HEK293T (cell line): ENCODE results near the gene ZBTB21.

Experiments
- CTCF ChIA-PET: fragments of 350-600 bp; formaldehyde crosslinking; extraction: SDS; loops from one replicate; lab custom pipeline; 2021; ENCODE audit warnings: antibody characterized with exemption, inconsistent platforms; lab: Yijun Ruan, JAX
- POLR2A ChIA-PET: fragments of 350-600 bp; formaldehyde crosslinking; extraction: SDS; loops from one replicate; lab custom pipeline; 2020; ENCODE audit warnings: antibody characterized with exemption, inconsistent platforms; lab: Yijun Ruan, JAX
- DNase-seq: peaks from one replicate; pipeline ENCODE4 v3.0.0; 2012; ENCODE audit warnings: mixed read lengths; ENCODE audit errors: extremely low spot score
- ARNT ChIP-seq: fragments of 450-650 bp; IDR thresholded peaks from 2 replicates; pipeline ENCODE4 v1.6.1; 2017; ENCODE audit warnings: mild to moderate bottlenecking
- BHLHE40 ChIP-seq: fragments of 450-650 bp; IDR thresholded peaks from 2 replicates; pipeline ENCODE4 v1.6.1; 2016; ENCODE audit warnings: mild to moderate bottlenecking, moderate library complexity, borderline replicate concordance
- CTBP1 ChIP-seq: fragments of 450-650 bp; IDR thresholded peaks from 2 replicates; pipeline ENCODE4 v1.6.1; 2016; ENCODE audit warnings: borderline replicate concordance
- ELF4 ChIP-seq: fragments of 450-650 bp; IDR thresholded peaks from 2 replicates; pipeline ENCODE4 v1.6.1; 2017; ENCODE audit warnings: antibody characterized with exemption
- FOXA1 ChIP-seq: fragments of 450-650 bp; IDR thresholded peaks from 2 replicates; pipeline ENCODE4 v1.6.1; 2016; ENCODE audit warnings: mild to moderate bottlenecking
- FOXK2 ChIP-seq: fragments of 450-650 bp; IDR thresholded peaks from 2 replicates; pipeline ENCODE4 v1.6.1; 2016; ENCODE audit warnings: mild to moderate bottlenecking
- FOXM1 ChIP-seq: fragments of 450-650 bp; IDR thresholded peaks from 2 replicates; pipeline ENCODE4 v1.6.1; 2017; ENCODE audit warnings: mild to moderate bottlenecking, borderline replicate concordance
- HDGF ChIP-seq: fragments of 450-650 bp; IDR thresholded peaks from 2 replicates; pipeline ENCODE4 v1.6.1; 2017; ENCODE audit warnings: antibody characterized with exemption, borderline replicate concordance
- L3MBTL2 ChIP-seq: fragments of 450-650 bp; conservative IDR thresholded peaks from 2 replicates; pipeline ENCODE4 v1.6.1; 2016; ENCODE audit warnings: mild to moderate bottlenecking
- LEF1 ChIP-seq: fragments of 450-650 bp; IDR thresholded peaks from 2 replicates; pipeline ENCODE4 v1.6.1; 2017; ENCODE audit warnings: mild to moderate bottlenecking, borderline replicate concordance
- NFRKB ChIP-seq: fragments of 450-650 bp; IDR thresholded peaks from 2 replicates; pipeline ENCODE4 v1.6.1; 2016; ENCODE audit warnings: mild to moderate bottlenecking, moderate library complexity
- SP1 ChIP-seq: fragments of 450-650 bp; IDR thresholded peaks from 2 replicates; pipeline ENCODE4 v1.6.1; 2017
- SUZ12 ChIP-seq: fragments of 450-650 bp; IDR thresholded peaks from 2 replicates; pipeline ENCODE4 v1.6.1; 2016; ENCODE audit warnings: mild to moderate bottlenecking
- TARDBP ChIP-seq: fragments of 450-650 bp; IDR thresholded peaks from 2 replicates; pipeline ENCODE4 v1.6.1; 2016
- ZNF384 ChIP-seq: fragments of 450-650 bp; IDR thresholded peaks from 2 replicates; pipeline ENCODE4 v1.6.1; 2016
- TF ChIP-seq, protein P1 (sequence below): fragments of 450-650 bp; IDR thresholded peaks from 2 replicates; pipeline ENCODE4 v1.6.1; 2016

Gene ZBTB21

DNA sequence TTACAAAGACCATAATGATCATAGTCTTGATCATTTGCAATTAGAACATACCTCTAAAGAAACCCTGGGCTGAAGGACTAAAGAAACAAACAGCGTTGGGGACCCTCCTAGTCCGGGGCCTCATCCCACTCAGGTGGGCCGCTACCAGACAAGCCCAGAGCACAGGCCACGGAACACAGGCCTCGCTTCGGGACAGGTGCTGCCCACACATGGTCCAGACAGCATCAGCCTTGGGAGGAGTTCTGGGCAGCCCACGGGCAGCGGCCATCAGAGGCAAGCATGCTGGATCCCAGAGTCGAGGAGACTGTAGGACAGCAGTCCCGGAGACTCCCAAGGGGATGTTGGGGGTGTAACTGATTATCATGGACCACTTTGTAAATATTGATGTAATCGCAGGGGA, 61.3 kb downstream of the ZBTB21 start:
- TF ChIP-seq BHLHE40 (no peak), SP1 (no peak), ARNT (no peak), HDGF (no peak), ELF4 (no peak), ZNF384 (no peak), LEF1 (no peak), CTBP1 (no peak), L3MBTL2 (no peak), TARDBP (no peak), SUZ12 (no peak), FOXK2 (no peak), FOXM1 (no peak)
- TF ChIP-seq, protein P1, sequence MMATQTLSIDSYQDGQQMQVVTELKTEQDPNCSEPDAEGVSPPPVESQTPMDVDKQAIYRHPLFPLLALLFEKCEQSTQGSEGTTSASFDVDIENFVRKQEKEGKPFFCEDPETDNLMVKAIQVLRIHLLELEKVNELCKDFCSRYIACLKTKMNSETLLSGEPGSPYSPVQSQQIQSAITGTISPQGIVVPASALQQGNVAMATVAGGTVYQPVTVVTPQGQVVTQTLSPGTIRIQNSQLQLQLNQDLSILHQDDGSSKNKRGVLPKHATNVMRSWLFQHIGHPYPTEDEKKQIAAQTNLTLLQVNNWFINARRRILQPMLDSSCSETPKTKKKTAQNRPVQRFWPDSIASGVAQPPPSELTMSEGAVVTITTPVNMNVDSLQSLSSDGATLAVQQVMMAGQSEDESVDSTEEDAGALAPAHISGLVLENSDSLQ: no peak
- no peak for DNase-seq
- CTCF ChIA-PET: no interaction called here
- POLR2A ChIA-PET: no interaction called here

DNA sequence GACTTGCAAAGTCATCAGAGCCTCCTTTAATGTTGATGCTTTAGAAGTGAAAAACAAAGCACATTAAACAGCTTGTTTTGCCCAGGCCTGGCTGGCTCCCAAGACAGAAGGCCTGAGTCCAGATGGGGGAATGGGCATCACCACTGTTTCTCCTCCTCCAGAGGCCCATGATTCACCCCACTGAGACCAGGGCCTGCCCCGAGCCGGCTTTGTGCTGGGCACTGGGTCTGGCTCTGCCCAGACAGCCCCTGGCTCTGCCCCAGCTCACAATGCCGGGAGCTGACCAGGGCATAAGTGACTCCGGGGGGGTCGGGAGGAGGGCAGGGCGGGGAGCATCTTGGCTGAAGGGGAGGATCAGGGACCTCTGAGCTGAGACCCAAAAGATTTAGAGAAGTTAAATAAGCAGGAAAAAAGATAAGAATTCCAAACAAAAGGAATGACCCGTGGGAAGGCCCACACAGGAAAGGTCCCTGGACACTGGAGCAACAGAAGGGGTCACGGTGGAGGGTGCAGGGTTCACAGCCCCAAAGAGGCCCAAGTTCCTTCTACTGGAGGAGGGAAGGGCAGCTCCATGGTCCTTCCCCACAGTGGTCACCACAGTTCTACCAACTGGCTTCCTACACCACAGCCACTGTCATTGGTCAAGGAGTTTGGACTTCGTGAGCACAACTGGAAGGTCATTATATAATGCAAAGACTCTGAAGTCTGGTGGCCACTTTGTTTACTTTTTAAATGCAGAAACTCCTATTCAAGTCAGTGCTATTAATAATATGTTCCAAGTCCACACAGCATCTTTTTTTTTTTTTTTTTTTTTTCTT, 61.9 kb downstream of the ZBTB21 start:
- no peak for TF ChIP-seq FOXK2
- ChIA-PET POLR2A (no interaction called here), CTCF (no interaction called here)
- DNase-seq: no peak

DNA sequence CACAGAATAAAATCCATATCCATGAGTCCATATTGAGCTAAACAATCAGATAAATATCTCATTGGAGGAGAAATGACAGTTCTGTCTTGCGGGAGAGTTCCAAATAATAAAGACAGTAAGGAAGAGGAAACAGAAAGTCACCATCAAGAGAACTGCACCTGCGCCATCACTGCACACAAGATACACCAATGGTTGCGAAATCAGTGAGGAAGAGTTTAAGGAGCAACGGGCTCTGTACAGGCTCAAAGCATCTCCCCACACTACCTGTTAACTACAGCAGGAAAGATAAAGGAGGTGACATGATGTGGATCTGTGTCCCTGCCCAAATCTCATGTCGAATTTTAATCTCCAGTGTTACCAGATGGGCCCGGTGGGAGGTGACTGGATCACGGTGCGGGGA, 64.2 kb downstream of the ZBTB21 start:
- POLR2A ChIA-PET: no interaction called here
- no peak for DNase-seq
- TF ChIP-seq BHLHE40 (no peak), FOXK2 (no peak), L3MBTL2 (no peak), ARNT (no peak), FOXM1 (no peak), CTBP1 (no peak), NFRKB (no peak), ELF4 (no peak), HDGF (no peak), SUZ12 (no peak), SP1 (no peak)
- CTCF ChIA-PET: no interaction called here

DNA sequence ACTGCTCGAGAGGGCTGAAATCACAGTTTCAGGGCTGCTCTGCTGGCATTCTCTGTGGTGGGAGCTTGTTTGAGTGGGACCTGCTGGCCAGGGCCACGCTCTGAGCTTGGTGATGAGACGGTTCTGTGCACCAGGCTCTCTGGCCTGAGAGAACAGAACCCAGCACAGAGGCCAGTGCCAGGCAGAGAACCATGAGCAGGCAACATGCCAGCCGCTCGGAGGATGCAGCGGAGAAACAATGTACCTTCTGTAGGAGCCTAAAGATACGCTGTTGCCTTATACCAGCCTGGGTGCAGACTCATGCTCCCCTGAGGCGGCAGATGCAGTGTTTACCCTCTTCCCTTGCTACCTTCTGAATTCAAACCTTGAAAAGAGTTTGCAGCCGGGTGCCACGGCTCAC, 66.3 kb downstream of the ZBTB21 start:
- TF ChIP-seq FOXK2: no peak
- TF ChIP-seq TARDBP: no peak
- TF ChIP-seq BHLHE40: no peak
- TF ChIP-seq FOXA1: no peak
- no peak for TF ChIP-seq LEF1
- TF ChIP-seq L3MBTL2: no peak
- TF ChIP-seq, protein P1: no peak
- TF ChIP-seq ZNF384: no peak
- TF ChIP-seq SP1: no peak
- no peak for TF ChIP-seq HDGF
- no peak for TF ChIP-seq CTBP1
- ChIA-PET CTCF (no interaction called here), POLR2A (interaction anchor here (1.4 kb wide), 1 partner anchor 64 kb away, joined by 3 read pairs; the partner anchor contains the start of gene PRDM15)
- no peak for DNase-seq

DNA sequence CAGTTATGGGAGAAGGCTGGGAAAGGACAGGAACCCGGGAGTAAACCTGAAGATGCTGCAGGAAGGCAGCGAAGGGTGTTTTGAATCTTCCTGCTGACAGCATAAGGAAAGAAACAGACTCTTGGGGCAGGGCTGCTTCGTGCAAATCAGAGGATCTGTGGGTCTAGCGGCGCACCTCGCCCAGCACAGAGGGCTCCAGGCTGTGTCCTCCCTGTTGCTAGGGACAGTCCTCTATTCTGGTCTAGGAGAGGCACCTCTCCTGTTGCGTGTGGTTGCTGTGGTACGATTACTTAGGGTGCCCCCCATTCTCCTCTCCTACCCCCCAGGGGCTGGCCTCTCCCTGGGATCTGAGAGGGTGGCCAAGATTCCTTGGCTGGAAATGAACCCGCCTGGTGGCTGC, 67.7 kb downstream of the ZBTB21 start:
- no peak for DNase-seq
- TF ChIP-seq HDGF (no peak), ZNF384 (no peak), FOXM1 (no peak), ARNT (no peak), L3MBTL2 (no peak), BHLHE40 (no peak), ELF4 (no peak)
- POLR2A ChIA-PET: no interaction called here
- CTCF ChIA-PET: no interaction called here

DNA sequence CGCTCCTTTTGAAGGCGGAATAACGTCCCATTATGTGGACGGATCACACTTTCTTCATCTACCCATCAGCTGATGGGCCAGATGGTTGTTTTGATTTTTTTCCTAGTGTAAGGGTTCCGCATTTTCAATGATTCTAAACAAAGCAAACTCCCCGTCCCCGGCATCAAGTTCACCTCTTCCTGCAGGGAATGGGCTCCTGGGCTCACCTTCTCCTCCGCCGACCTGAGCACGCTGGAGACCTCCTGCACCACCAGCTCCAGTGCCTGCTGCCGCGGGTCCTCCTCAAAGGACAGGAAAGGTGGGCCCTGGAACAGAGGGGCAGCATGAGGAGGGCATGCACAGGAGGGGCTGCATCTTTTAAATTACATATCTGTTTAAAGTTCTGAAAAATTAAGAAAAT, 68.2 kb downstream of the ZBTB21 start:
- no peak for DNase-seq
- no peak for TF ChIP-seq ARNT
- POLR2A ChIA-PET: no interaction called here
- CTCF ChIA-PET: no interaction called here

DNA sequence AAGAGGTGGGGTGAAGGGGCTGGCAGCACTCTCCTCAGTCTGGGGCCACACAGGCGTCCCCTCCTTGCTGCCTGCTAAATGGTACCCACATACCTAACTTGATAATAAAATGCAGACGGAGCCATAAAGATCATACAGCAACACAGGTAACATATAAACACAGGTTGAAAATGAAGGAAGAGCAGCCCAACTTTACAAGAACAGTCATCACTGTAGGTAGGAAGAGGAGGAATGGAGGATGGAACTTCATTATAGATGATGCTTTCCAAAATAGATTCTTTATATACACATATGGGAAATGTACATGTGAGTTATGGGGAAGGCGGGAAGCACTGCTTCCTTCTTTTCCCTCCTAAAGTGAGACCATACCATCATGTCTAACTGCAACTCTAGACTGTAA, 69.7 kb downstream of the ZBTB21 start:
- CTCF ChIA-PET: no interaction called here
- POLR2A ChIA-PET: no interaction called here
- TF ChIP-seq FOXK2 (no peak), SUZ12 (no peak), FOXM1 (no peak), FOXA1 (no peak), TARDBP (no peak), LEF1 (no peak), SP1 (no peak)
- TF ChIP-seq, protein P1: no peak

More for the DNA sequence above, 69.7 kb downstream of the ZBTB21 start:
- no peak for DNase-seq
